Neural cell (in vitro differentiated cells): Measurements from ENCODE around the gene C3orf62.

Source experiments
- CTCF ChIP-seq: fragments of 450-650 bp; IDR thresholded peaks from 2 replicates; pipeline ENCODE4 v1.5.1; 2014; ENCODE audit warnings: antibody characterized with exemption, mild to moderate bottlenecking, moderate library complexity; ENCODE audit not compliant: poor library complexity, severe bottlenecking
- EP300 ChIP-seq: fragments of 450-650 bp; conservative IDR thresholded peaks from 2 replicates; pipeline ENCODE4 v1.6.1; 2014; ENCODE audit warnings: antibody characterized with exemption, mild to moderate bottlenecking, moderate library complexity; ENCODE audit not compliant: poor library complexity, severe bottlenecking
- EZH2 ChIP-seq: fragments of 200-600, 300-800 bp; shearing (Covaris generic), sonication (generic); IDR thresholded peaks from 2 replicates; pipeline ENCODE4 v1.6.1; 2014; ENCODE audit warnings: antibody characterized with exemption, low read length, borderline replicate concordance, mild to moderate bottlenecking; ENCODE audit not compliant: insufficient read depth, poor library complexity, severe bottlenecking
- POLR2AphosphoS5 ChIP-seq: IDR thresholded peaks from 2 replicates; pipeline ENCODE4 v1.6.1; 2012
- REST ChIP-seq: IDR thresholded peaks from 2 replicates; pipeline ENCODE4 v1.6.1; 2012; ENCODE audit warnings: borderline replicate concordance
- TAF1 ChIP-seq: IDR thresholded peaks from 2 replicates; pipeline ENCODE4 v1.6.1; 2012; ENCODE audit warnings: low read depth

- no peak for TF ChIP-seq REST
- TF ChIP-seq CTCF, result no peak
- no peak for TF ChIP-seq POLR2AphosphoS5
- TF ChIP-seq TAF1, result no peak
- no peak for TF ChIP-seq EZH2
- no peak for TF ChIP-seq EP300
Measured at GRCh38 chr3:49300595-49300994, 23.6 kb upstream of the C3orf62 start.
